GM23248 (cell line): ENCODE data around the gene GLB1L2. TPM values are rescaled to one million over a fixed set of nuclear protein-coding genes. Genes with fewer than 3 reads are reported as not detected.
"Not testable (repeated sequence)": the region's sequence is repeated elsewhere in the genome, so short reads cannot be mapped to it uniquely, and the experiment has no call there.

Experiments
- DNase-seq: peaks from one replicate; pipeline ENCODE4 v3.0.0-alpha.2; 2015
- H2AFZ ChIP-seq: fragments of 200-600 bp; sonication (generic); 2 replicates; pipeline ENCODE4 v1.6.1; 2016; ENCODE audit warnings: antibody characterized with exemption
- H3F3A ChIP-seq: fragments of 200-600 bp; sonication (generic); 2 replicates; pipeline ENCODE4 v1.6.1; 2016; ENCODE audit warnings: mild to moderate bottlenecking, antibody characterized with exemption, mixed run types; ENCODE audit not compliant: insufficient read depth
- H3K27ac ChIP-seq: fragments of 200-600 bp; sonication (generic); 2 replicates; pipeline ENCODE4 v1.5.1; 2016; ENCODE audit warnings: mild to moderate bottlenecking
- H3K27me3 ChIP-seq: fragments of 200-600 bp; sonication (generic); replicated peaks from 2 replicates; pipeline ENCODE4 v1.6.1; 2016; ENCODE audit warnings: mild to moderate bottlenecking; ENCODE audit not compliant: insufficient read depth
- H3K36me3 ChIP-seq: fragments of 200-600 bp; sonication (generic); 2 replicates; pipeline ENCODE4 v1.6.1; 2016; ENCODE audit warnings: low read depth, mild to moderate bottlenecking
- H3K4me1 ChIP-seq: fragments of 200-600 bp; sonication (generic); 2 replicates; pipeline ENCODE4 v1.6.1; 2016; ENCODE audit warnings: mild to moderate bottlenecking; ENCODE audit not compliant: insufficient read depth
- H3K4me2 ChIP-seq: fragments of 200-600 bp; sonication (generic); one replicate; pipeline ENCODE4 v1.6.1; 2016; ENCODE audit warnings: mild to moderate bottlenecking; ENCODE audit not compliant: unreplicated experiment
- H3K4me3 ChIP-seq: fragments of 200-600 bp; sonication (generic); 2 replicates; pipeline ENCODE4 v1.5.1; 2016; ENCODE audit warnings: mild to moderate bottlenecking
- H3K79me2 ChIP-seq: fragments of 200-600 bp; sonication (generic); 2 replicates; pipeline ENCODE4 v1.6.1; 2016; ENCODE audit warnings: mild to moderate bottlenecking; ENCODE audit not compliant: insufficient read depth
- H3K9ac ChIP-seq: fragments of 200-600 bp; sonication (generic); 2 replicates; pipeline ENCODE4 v1.6.1; 2016; ENCODE audit warnings: mild to moderate bottlenecking
- H3K9me2 ChIP-seq: fragments of 200-600 bp; sonication (generic); 2 replicates; pipeline ENCODE4 v1.6.1; 2016; ENCODE audit warnings: mixed run types, mild to moderate bottlenecking, moderate library complexity; ENCODE audit not compliant: insufficient read depth
- H3K9me3 ChIP-seq: fragments of 200-600 bp; sonication (generic); one replicate; pipeline ENCODE4 v1.6.1; 2017; ENCODE audit warnings: low read depth
- H4K20me1 ChIP-seq: fragments of 200-600 bp; sonication (generic); 2 replicates; pipeline ENCODE4 v1.6.0; 2016; ENCODE audit not compliant: insufficient read depth
- EZH2 ChIP-seq: fragments of 200-600 bp; sonication (generic); IDR thresholded peaks from 2 replicates; pipeline ENCODE4 v1.6.1; 2018; ENCODE audit warnings: antibody characterized with exemption, mild to moderate bottlenecking; ENCODE audit not compliant: insufficient read depth, poor library complexity, severe bottlenecking
- EZH2phosphoT487 ChIP-seq: fragments of 200-600 bp; sonication (generic); IDR thresholded peaks from 2 replicates; pipeline ENCODE4 v1.6.1; 2018; ENCODE audit warnings: antibody characterized with exemption, moderate library complexity, mild to moderate bottlenecking, low read depth; ENCODE audit not compliant: insufficient read depth
- WGBS, 2 experiments: methylation state at CpG; one replicate each; pipeline ENCODE4 v1.1.6; 2015 to 2017; ENCODE audit warnings: low lambda C conversion rate in 2 of 2, low coverage in 1 of 2; ENCODE audit errors: missing lambda C conversion rate in 2 of 2; 5-methylcytosine and 5-hydroxymethylcytosine counted together
- in situ Hi-C: fragments of 300-500 bp; cut with MboI; formaldehyde crosslinking; loops from 2 replicates; pipeline ENCODE4 v1.15.0; 2020
- polyA plus RNA-seq: library from polyadenylated mRNA; unstranded; fragments of >200 nt; fragmentation: Nextera tagmentation; extraction: Ambion mirVana; gene quantifications from 2 replicates; pipeline ENCODE4 v1.2.1, GENCODE V29; 2016
- total RNA-seq: library from RNA; depleted of rRNA; stranded (reverse); fragments of >200 nt; shearing (Covaris generic); gene quantifications from 2 replicates; pipeline ENCODE4 v1.2.3, GENCODE V29; 2014

The GLB1L2 gene
- total and polyA plus RNA-seq, 2 experiments from 2014 or later, result 0.11 TPM; not detected in 1

GRCh38 chr11:134317103-134317502, 14.7 kb upstream of the GLB1L2 start:
- Histone ChIP-seq H3K4me3 (no peak overlapping the region), H3K79me2 (no peaks in the 10 kb centered on the region), H3K4me2 (no peak overlapping the region), H4K20me1 (no peaks in the 10 kb centered on the region), H3K36me3 (no peaks in the 10 kb centered on the region), H3K9ac (no peak overlapping the region), H3K27ac (no peak overlapping the region), H3K4me1 (no peaks in the 10 kb centered on the region), H3K9me3 (no peaks in the 10 kb centered on the region), H3K9me2 (no peaks in the 10 kb centered on the region), H3K27me3 (no peaks in the 10 kb centered on the region; the same call in 1 of the 2 replicates), H3F3A (no peaks in the 10 kb centered on the region), H2AFZ (no peak overlapping the region)
- TF ChIP-seq EZH2phosphoT487 (no peak), EZH2 (no peak)
- in situ Hi-C loops, result no loop called here
- no peak for DNase-seq
- WGBS, 2 experiments, result 40 to 53% methylated on average over 3 of the region's 3 CpGs

- in situ Hi-C loops, DNase-seq: not testable (repeated sequence)
- WGBS, 2 experiments, result 34 to 35% methylated on average over 2 of the region's 2 CpGs
Observed at GRCh38 chr11:134321373-134321772, 10.4 kb upstream of the GLB1L2 start.

GRCh38 chr11:134322553-134322952, 9.2 kb upstream of the GLB1L2 start:
- 16 to 23% methylated on average over 4 of the region's 4 CpGs for WGBS, 2 experiments
- no peaks in the 10 kb centered on the region for H3K9me2 ChIP-seq
- H3K4me3 ChIP-seq, result no peak overlapping the region
- no peak overlapping the region for H3K4me2 ChIP-seq
- H2AFZ ChIP-seq, result no peak overlapping the region
- H3K9ac ChIP-seq, result no peak overlapping the region
- TF ChIP-seq EZH2phosphoT487 (no peak), EZH2 (no peak)
- H3K27ac ChIP-seq, result no peak overlapping the region
- H3K79me2 ChIP-seq, result no peaks in the 10 kb centered on the region
- no peaks in the 10 kb centered on the region for H3K4me1 ChIP-seq
- DNase-seq, result no peak
- H4K20me1 ChIP-seq, result no peaks in the 10 kb centered on the region
- no peaks in the 10 kb centered on the region for H3F3A ChIP-seq
- in situ Hi-C loops, result no loop called here
- H3K27me3 ChIP-seq, result no peaks in the 10 kb centered on the region
- no peaks in the 10 kb centered on the region for H3K36me3 ChIP-seq
- no peaks in the 10 kb centered on the region for H3K9me3 ChIP-seq

More at GRCh38 chr11:134321373-134321772, 10.4 kb upstream of the GLB1L2 start:
- not testable (repeated sequence) for H3K27ac ChIP-seq, H3K4me1 ChIP-seq, H4K20me1 ChIP-seq, H3K79me2 ChIP-seq, H3K27me3 ChIP-seq, H3K36me3 ChIP-seq, H3K9ac ChIP-seq, H3F3A ChIP-seq, H3K4me3 ChIP-seq, H3K4me2 ChIP-seq, H2AFZ ChIP-seq, H3K9me3 ChIP-seq, H3K9me2 ChIP-seq

- Histone ChIP-seq H3K4me3 (no peak overlapping the region), H3K27ac (no peak overlapping the region), H3K36me3 (no peaks in the 10 kb centered on the region), H3F3A (no peaks in the 10 kb centered on the region), H3K9me3 (no peaks in the 10 kb centered on the region), H3K9me2 (no peaks in the 10 kb centered on the region), H3K79me2 (no peaks in the 10 kb centered on the region), H3K4me1 (no peaks in the 10 kb centered on the region), H3K27me3 (peaks cover 31% of the 10 kb centered on the region), H3K4me2 (no peak overlapping the region), H2AFZ (no peak overlapping the region), H4K20me1 (no peaks in the 10 kb centered on the region), H3K9ac (no peak overlapping the region)
- DNase-seq, result no peak
- 28 to 46% methylated on average over 1 of the region's 1 CpG for WGBS, 2 experiments
- in situ Hi-C loops, result no loop called here
- TF ChIP-seq EZH2phosphoT487 (no peak), EZH2 (no peak)
Observed at GRCh38 chr11:134328433-134328832, 3.4 kb upstream of the GLB1L2 start.

GRCh38 chr11:134330611-134331353, 1.0 kb upstream of the GLB1L2 start:
- no peak overlapping the region for H3K4me3 ChIP-seq
- H3K79me2 ChIP-seq, result no peaks in the 10 kb centered on the region
- no peaks in the 10 kb centered on the region for H3K36me3 ChIP-seq
- no peaks in the 10 kb centered on the region for H3K9me2 ChIP-seq
- peaks cover 32% of the 10 kb centered on the region for H3K27me3 ChIP-seq
- H2AFZ ChIP-seq, result no peak overlapping the region
- no peaks in the 10 kb centered on the region for H3F3A ChIP-seq
- no peaks in the 10 kb centered on the region for H3K4me1 ChIP-seq
- DNase-seq, result no peak
- in situ Hi-C loops, result no loop called here
- H3K27ac ChIP-seq, result no peak overlapping the region
- WGBS, 2 experiments, result 35 to 36% methylated on average over 22 of the region's 22 CpGs
- no peaks in the 10 kb centered on the region for H4K20me1 ChIP-seq
- no peak overlapping the region for H3K9ac ChIP-seq
- H3K4me2 ChIP-seq, result no peak overlapping the region
- H3K9me3 ChIP-seq, result no peaks in the 10 kb centered on the region
- TF ChIP-seq EZH2phosphoT487, result no peak
- TF ChIP-seq EZH2, result peak; percentile 61
